Prostate gland (tissue), 2 donors: Measurements from ENCODE around the gene PGBD5. TPM values are rescaled to one million over a fixed set of nuclear protein-coding genes. Genes with fewer than 3 reads are reported as not detected.

Experiments used
- DNase-seq: peaks from one replicate; pipeline ENCODE4 v3.0.0-alpha.2; 2019; ENCODE audit warnings: low spot score
- H3K27ac ChIP-seq, 2 donors: fragments of 200-600 bp; sonication (generic); 2 replicates each; pipeline ENCODE4 v1.5.1; 2017 to 2019
- H3K27me3 ChIP-seq: fragments of 200-600 bp; sonication (generic); replicated peaks from 2 replicates; pipeline ENCODE4 v1.5.1; 2019; ENCODE audit not compliant: insufficient read depth
- H3K36me3 ChIP-seq, 2 donors: fragments of 200-600 bp; sonication (generic); 1 replicate in 1 of 2; 2 replicates in 1 of 2; pipeline versions ENCODE4 v1.5.1 to v1.8.1; 2017 to 2019
- H3K4me1 ChIP-seq: fragments of 200-600 bp; sonication (generic); replicated peaks from 2 replicates; pipeline ENCODE4 v1.5.1; 2019
- H3K4me3 ChIP-seq, 2 donors: fragments of 200-600 bp; sonication (generic); 2 replicates each; pipeline ENCODE4 v1.5.1; 2017 to 2019
- H3K9me3 ChIP-seq: fragments of 200-600 bp; sonication (generic); 2 replicates; pipeline ENCODE4 v1.5.1; 2017
- CTCF ChIP-seq, 4 experiments: fragments of 200-600 bp in 2 of 4; fragments of 450-650 bp in 2 of 4; sonication (generic) in 2 of 4; IDR thresholded peaks; 1 replicate in 3 of 4; 2 replicates in 1 of 4; pipeline ENCODE4 v1.5.1; 2016 to 2019; ENCODE audit warnings: antibody characterized with exemption in 4 of 4, mild to moderate bottlenecking in 2 of 4, moderate library complexity in 2 of 4
- POLR2A ChIP-seq: fragments of 450-650 bp; IDR thresholded peaks from one replicate; pipeline ENCODE4 v1.6.1; 2016; ENCODE audit warnings: antibody characterized with exemption, mild to moderate bottlenecking
- POLR2AphosphoS5 ChIP-seq: sonication (generic); formaldehyde crosslinking; IDR thresholded peaks from one replicate; pipeline ENCODE4 v1.6.1; 2017; ENCODE audit warnings: antibody characterized with exemption
- WGBS: methylation state at CpG from one replicate; pipeline ENCODE4 v1.1.5; 2018; 5-methylcytosine and 5-hydroxymethylcytosine counted together
- intact Hi-C: fragments of 100-400 bp; cut with DNase I; formaldehyde crosslinking; loops from one replicate; pipeline ENCODE4 v1.14.2; 2022
- total RNA-seq, 2 donors: library from RNA; depleted of rRNA; stranded (reverse); fragments of >200 nt; gene quantifications; one replicate each; pipeline ENCODE4 v1.1.0, GENCODE V29; 2016

Gene PGBD5
- total RNA-seq, 2 donors from 2014 or later = 0.55 to 8.8 TPM

DNA sequence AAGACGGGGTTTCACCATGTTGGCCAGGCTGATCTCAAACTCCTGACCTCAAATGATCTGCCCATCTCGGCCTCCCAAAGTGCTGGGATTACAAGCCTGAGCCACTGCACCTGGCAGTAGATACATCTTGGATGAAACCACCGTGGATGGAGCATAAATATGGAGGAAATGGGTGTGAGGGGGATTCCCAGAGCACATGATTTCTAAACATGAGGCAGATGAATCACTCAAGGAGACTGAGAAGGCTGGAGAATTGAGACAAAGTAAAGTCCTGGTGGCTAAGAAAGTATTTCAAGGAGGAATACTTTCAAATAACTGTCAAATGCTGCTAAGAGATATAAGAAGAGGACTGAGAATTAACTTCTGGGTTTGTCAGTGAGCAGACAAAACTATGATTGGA, 5.4 kb upstream of the PGBD5 start:
- 73% methylated on average over 3 of the region's 3 CpGs for WGBS
- TF ChIP-seq POLR2A (no peak), POLR2AphosphoS5 (no peak), CTCF (IDR thresholded peaks at IDR 0.05) (no peak)
- Histone ChIP-seq H3K4me3 (no peak overlapping the region), H3K36me3 (no peaks in the 10 kb centered on the region), H3K27me3 (no peaks in the 10 kb centered on the region), H3K9me3 (no peaks in the 10 kb centered on the region), H3K27ac (no peak overlapping the region), H3K4me1 (no peaks in the 10 kb centered on the region)
- DNase-seq = no peak
- intact Hi-C loops = no loop called here

- intact Hi-C loops = no loop called here
- no peak for DNase-seq
- Histone ChIP-seq H3K27ac (no peak overlapping the region), H3K4me1 (no peaks in the 10 kb centered on the region), H3K9me3 (no peaks in the 10 kb centered on the region), H3K27me3 (no peaks in the 10 kb centered on the region), H3K4me3 (no peak overlapping the region), H3K36me3 (no peaks in the 10 kb centered on the region)
- WGBS = 86% methylated on average over 1 of the region's 1 CpG
- TF ChIP-seq POLR2A = no peak
Observed at GRCh38 chr1:230430499-230430898, 4.4 kb upstream of the PGBD5 start.

DNA sequence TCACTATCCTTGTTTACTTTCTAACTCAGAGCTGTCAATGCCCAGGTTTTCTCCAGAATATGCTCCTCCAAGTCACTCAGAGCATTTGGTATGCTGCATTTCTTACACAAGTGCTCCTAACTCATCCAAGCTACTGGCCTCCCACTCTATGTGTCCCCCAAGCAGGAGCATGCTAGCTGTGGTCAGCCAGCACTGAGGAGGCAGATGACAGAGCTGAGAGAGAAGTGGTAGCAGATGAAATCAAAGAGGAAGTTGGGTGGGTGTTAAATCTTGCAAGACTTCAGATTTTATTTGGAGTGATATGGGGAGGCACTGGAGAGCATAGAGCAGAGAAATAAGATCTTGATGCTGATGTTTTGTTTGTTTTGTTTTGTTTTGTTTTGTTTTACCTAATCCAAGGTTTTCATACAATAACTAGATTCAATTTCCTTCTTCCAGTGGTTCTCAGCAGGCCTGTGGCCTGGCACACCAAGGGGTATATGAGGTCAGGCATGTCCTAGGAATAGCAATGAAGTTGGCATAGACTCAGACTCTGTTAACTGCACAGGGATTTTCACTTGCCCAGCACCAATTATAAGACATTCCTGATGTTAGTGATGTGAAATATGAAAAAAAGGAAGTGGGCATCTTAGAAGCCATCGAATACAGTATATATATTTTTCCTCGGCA, 3.1 kb upstream of the PGBD5 start:
- 72% methylated on average over 2 of the region's 2 CpGs for WGBS
- no peak for TF ChIP-seq POLR2AphosphoS5
- no peak for TF ChIP-seq POLR2A
- TF ChIP-seq CTCF (IDR thresholded peaks at IDR 0.05) = no peak
- Histone ChIP-seq H3K4me3 (no peak overlapping the region), H3K9me3 (no peaks in the 10 kb centered on the region), H3K4me1 (no peaks in the 10 kb centered on the region), H3K27ac (no peak overlapping the region), H3K27me3 (no peaks in the 10 kb centered on the region), H3K36me3 (no peaks in the 10 kb centered on the region)
- no peak for DNase-seq
- intact Hi-C loops = no loop called here

GRCh38 chr1:230427981-230428380, 1.8 kb upstream of the PGBD5 start:
- Histone ChIP-seq H3K4me1 (no peaks in the 10 kb centered on the region), H3K36me3 (no peaks in the 10 kb centered on the region), H3K9me3 (no peaks in the 10 kb centered on the region), H3K27me3 (no peaks in the 10 kb centered on the region), H3K27ac (no peak overlapping the region), H3K4me3 (no peak overlapping the region)
- no peak for DNase-seq
- WGBS = 10% methylated on average over 3 of the region's 3 CpGs
- no peak for TF ChIP-seq CTCF (IDR thresholded peaks at IDR 0.05)
- no peak for TF ChIP-seq POLR2A
- TF ChIP-seq POLR2AphosphoS5 = no peak
- intact Hi-C loops = no loop called here

GRCh38 chr1:230427094-230427876, 1.2 kb upstream of the PGBD5 start:
- no peak for DNase-seq
- intact Hi-C loops = no loop called here
- no peaks in the 10 kb centered on the region for H3K4me1 ChIP-seq
- no peaks in the 10 kb centered on the region for H3K27me3 ChIP-seq
- H3K27ac ChIP-seq = no peak overlapping the region
- H3K4me3 ChIP-seq = no peak overlapping the region
- H3K9me3 ChIP-seq = no peaks in the 10 kb centered on the region
- no peaks in the 10 kb centered on the region for H3K36me3 ChIP-seq
- TF ChIP-seq CTCF (IDR thresholded peaks at IDR 0.05) (no peak), POLR2AphosphoS5 (no peak), POLR2A (no peak)
- 41% methylated on average over 11 of the region's 11 CpGs for WGBS
